SK-MEL-5 (cell line): Measurements from ENCODE around the gene ZNF385C. TPM values are rescaled to one million over a fixed set of nuclear protein-coding genes. Genes with fewer than 3 reads are reported as not detected.

Experiments
- DNase-seq: peaks from one replicate; pipeline ENCODE4 v3.0.0-alpha.2; 2016; ENCODE audit warnings: low read depth, low spot score
- in situ Hi-C: cut with HindIII; loops from 2 replicates; pipeline ENCODE4 v1.10.0; 2016; ENCODE audit warnings: low sequenced_read_pairs, high pct_unique_total_duplicates, low pct_unique_long_range_greater_than_20kb
- total RNA-seq: library from RNA; depleted of rRNA; stranded (reverse); fragments of >200 nt; shearing (Covaris generic); gene quantifications from 2 replicates; pipeline ENCODE4 v1.2.3, GENCODE V29; 2014; rRNA removed

ZNF385C gene
- total RNA-seq, 1 experiment from 2014 or later, result 0.45 TPM

DNA sequence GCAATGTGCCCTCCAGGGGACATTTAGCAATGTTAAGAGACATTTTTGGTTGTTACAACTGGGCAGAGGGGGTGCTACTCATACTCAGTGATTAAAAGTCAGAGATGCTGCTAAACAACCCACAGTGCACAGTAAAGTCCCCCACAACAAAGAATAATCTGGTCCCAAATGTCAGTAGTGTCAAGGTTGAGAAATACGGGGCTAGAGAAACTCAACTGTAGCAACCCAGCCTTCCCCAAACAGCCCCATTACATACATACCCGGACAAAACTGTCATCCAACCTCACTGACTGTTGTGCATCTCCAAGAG lies 101.5 kb downstream of the ZNF385C start:
- in situ Hi-C loops, result no loop called here

DNA sequence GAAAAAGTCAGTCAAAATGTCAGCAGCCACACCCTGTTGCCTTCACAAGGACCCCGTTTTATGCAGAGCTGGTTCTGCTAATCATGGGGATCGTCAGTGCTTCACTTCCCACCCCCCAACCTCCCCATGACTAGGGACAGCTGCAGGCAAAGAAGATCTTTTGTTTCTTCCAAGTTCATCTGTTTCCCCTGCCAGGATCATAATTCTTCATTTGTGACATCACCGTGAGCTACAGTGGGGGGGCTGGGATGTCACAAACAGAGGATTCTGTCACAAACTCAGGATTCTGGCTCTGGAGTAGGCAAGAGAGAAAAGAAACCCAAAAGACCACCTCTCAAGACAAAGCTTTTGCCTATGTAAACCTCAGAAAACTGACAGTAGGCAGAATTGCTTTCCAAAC lies 105.7 kb downstream of the ZNF385C start:
- DNase-seq, result peak; percentile 52
- in situ Hi-C loops, result no loop called here

More for the DNA sequence above, 101.5 kb downstream of the ZNF385C start:
- DNase-seq, result no peak

DNA sequence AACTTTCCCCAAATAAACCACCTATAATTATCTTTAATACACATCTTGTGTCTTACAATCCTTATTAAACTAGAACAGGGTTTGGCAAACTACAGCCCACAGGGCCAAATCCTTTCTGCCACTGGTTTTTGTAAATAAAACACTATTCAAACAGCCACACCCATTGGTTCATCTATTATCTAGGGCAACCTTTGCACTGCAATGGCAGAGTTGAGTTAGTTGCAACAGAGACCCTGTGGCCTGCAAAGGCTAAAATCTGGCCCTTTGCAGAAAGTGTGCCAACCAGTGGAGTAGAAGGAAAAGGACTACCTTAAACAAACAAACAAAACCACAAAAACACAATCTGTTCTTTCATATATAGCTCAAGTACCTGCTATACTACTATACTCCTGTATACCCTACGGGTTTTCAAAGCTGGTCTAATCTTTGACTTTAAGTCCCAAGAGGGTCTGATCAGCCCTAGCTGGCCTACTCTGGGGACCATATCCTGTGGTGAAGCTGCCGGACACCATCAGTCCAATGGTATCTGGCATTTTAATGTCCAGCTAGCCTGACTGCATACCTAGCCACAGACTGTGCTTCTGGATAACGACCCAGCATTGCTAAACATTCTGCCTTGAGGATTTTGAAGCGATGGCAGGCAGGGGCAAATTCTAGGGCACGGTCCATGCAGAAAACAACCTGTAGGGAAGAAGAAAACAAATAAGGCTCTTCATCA lies 108.4 kb downstream of the ZNF385C start:
- in situ Hi-C loops, result no loop called here
- DNase-seq, result no peak

DNA sequence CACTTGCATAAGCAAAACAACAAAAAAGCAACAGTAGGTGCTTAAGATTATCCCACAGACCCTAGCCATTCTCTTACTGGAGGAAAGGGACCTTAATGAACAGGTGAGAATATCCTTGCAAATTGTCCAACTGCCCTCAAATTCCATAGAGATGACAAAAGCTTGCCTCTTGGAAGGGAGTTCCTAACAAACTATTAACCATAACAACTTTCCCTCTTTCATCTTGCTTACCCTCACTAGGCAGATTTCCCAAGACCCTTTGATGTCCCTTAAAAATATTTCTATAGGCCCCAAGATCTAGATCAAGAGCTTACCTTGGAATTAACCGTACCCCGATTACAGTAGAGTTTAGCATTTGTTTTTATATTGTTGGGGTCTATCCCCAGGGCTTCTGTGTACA lies 109.9 kb downstream of the ZNF385C start:
- no peak for DNase-seq
- in situ Hi-C loops, result no loop called here

DNA sequence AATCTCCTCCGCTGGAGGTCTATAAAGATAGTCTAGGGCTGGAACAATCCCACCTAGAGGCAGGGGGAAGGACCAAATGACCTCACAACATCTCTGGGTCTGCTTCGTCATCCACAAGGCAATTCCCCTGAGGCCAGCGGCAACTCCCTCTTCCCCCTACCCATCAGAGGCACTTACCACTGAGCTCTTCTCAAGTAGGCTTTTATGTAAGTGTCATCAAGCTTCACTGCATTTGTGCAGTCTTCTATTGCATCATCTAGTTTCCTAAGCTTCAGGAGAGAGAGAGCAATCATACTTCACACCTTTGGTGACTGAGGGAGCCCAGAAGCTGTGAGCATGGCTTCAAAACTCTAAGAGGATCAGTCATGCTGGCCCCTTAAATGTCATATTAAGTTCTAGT lies 110.6 kb downstream of the ZNF385C start:
- no peak for DNase-seq
- in situ Hi-C loops, result no loop called here

DNA sequence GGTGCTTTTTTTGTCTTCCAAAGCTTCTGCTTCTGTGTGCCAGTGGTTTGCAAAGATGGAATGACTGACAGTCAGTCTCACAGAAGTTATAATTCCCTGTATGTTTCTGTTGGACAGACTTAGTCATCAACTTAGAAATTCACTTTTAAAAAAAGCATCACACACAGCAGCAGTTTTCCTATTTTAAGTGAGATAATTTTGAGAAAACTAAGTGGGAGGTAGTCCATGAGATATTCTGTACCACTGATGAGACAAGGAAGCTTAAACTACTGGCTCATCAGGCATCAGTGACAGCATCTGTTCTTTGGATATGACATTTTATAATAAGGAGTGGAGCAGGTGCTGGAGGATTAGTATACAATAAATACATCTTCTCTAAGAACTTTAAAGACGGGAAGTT lies 111.6 kb downstream of the ZNF385C start:
- in situ Hi-C loops, result no loop called here
- DNase-seq, result no peak

DNA sequence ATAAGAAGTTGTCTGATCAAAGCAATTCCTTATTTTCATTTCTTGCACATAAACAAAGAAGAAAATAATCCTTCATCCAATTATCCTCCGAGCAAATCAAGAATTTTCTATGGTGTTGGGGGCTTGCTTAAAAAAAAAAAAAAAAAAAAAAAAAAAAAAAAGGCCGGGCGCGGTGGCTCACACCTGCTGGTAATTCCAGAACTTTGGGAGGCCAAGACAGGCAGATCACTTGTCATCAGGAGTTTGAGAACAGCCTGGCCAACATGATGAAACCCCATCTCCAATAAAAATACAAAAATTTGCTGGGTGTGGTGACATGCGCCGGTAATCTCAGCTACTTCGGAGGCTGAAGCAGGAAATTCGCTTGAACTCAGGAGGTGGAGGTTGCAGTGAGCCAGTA lies 112.4 kb downstream of the ZNF385C start:
- DNase-seq, result no peak
- in situ Hi-C loops, result no loop called here

DNA sequence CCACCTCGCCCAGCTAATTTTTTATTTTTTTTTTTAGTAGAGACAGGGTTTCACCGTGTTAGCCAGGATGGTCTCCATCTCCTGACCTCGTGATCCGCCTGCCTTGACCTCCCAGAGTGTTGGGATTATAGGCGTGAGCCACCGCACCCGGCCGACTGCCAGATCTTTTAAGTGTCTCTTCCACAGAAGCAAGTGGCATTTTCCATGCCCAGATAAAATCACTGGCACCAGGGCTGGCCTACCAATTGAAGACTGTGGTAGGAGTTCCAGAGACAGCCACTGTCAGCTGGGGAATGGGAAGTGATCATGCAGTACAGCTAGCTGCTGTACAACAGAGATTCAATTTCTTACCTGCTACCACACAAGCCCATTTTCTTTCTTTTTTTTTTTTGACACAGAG lies 113.8 kb downstream of the ZNF385C start:
- in situ Hi-C loops, result no loop called here
- DNase-seq, result no peak

DNA sequence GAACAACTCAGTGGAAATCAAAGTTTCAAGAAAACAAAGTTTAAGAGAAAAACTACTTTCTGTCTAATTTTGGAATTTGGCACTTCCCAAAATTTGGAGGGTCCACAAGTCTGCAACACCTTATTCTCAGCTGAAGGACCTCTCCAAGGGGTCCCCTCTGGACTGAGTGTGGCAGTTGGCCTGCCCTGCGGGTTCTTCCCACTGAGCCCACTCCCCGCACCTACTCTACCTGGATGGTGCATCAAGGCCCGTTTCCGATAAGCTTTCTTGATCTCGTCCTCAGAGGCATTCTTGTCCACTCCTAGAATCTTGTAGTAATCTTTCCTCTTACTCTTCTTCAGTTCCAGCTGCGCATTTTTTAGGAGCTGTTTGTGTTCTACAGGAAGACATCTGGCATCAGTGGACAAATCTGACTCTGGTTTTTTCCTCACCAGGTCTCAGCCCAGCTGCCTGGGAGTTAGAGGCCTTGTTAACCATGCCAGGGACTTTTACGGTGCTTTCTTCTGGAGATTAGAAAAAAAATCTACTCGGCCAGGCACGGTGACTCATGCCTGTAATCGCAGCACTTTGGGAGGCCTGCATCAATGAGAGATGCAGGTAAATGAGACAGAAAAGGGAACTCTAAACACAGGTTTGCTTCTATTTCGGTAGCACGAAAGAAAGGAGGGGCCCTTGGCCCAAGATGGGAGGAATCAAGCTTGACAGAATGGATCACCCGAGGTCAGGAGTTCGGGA lies 116.1 kb downstream of the ZNF385C start:
- in situ Hi-C loops, result no loop called here
- no peak for DNase-seq

DNA sequence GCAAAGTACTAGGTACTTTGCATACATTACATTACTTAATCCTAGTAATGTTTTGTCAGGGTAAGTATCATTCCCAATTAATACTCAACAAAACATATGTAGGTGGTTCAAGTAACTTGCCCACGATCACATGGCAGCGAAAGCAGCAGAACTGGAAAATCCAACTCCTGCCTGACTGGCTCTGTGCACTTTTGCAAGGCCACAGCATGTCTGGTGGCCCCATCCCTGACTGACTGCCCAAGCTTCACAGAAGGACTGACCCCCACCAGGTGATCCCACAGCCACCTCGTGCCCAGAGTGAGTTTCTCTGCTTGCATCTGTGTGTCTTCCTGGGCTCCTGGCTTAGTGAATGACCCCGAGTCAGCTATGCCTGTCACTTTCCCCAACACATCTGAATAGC lies 120.3 kb downstream of the ZNF385C start:
- in situ Hi-C loops, result no loop called here

DNA sequence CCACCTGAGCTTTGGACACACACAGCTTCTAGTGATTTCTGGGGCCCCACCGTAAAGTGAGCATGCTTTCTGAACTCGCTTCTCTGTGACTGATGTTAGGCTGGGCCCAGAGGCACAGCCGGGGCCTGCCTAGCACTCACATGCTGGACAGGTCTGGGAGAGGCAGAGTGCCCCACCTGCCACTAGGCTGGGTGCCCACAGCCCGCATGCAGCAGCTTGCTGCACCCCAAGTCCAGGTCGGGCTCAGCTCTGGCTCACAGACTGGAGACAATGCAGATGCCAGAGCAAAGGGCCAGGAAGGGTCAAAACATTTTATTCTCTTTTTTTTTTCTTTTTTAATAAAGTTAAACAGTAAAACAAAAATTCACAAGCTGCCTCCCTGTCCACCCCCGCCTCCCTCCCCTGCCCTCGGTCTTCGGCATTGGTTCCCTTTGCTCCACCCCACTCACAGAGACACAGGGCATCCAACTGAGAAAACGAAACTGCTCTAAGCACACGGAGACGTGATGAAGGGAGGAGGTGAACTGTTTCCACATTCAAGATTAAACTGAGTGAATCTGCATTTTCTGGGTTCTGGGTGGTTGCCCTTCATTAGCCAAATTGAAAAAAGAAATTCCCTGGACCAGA lies 122.0 kb downstream of the ZNF385C start:
- in situ Hi-C loops, result no loop called here
- DNase-seq, result no peak

More for the DNA sequence above, 120.3 kb downstream of the ZNF385C start:
- no peak for DNase-seq

Other genes starting within 250 kb of the ZNF385C start
- gene KLHL11, start 233.1 kb downstream of the ZNF385C start, total RNA-seq, result 18.5 and 19.7 TPM in 2 replicates
- 112 and 113 TPM in 2 replicates for gene ACLY, start 179.5 kb downstream of the ZNF385C start, total RNA-seq
- 0.98 and 1.3 TPM in 2 replicates for gene ODAD4, start 167.9 kb downstream of the ZNF385C start, total RNA-seq
- 103 and 104 TPM in 2 replicates for gene CNP, start 131.7 kb downstream of the ZNF385C start, total RNA-seq
- 81.1 and 85.9 TPM in 2 replicates for gene DNAJC7, start 81.0 kb downstream of the ZNF385C start, total RNA-seq
- 25.8 and 32.6 TPM in 2 replicates for gene NKIRAS2, start 78.4 kb downstream of the ZNF385C start, total RNA-seq
- gene C17orf113, start 47.9 kb downstream of the ZNF385C start, total RNA-seq, result 0.40 and 0.85 TPM in 2 replicates
- gene DHX58, start 14.2 kb upstream of the ZNF385C start, total RNA-seq, result 5.8 and 7.0 TPM in 2 replicates
- gene KAT2A, start 22.9 kb upstream of the ZNF385C start, total RNA-seq, result 12.9 and 14.7 TPM in 2 replicates
- gene HSPB9, start 24.3 kb upstream of the ZNF385C start, total RNA-seq, result not detected in 2 replicates
- gene RAB5C, start 56.5 kb upstream of the ZNF385C start, total RNA-seq, result 166 and 195 TPM in 2 replicates
- gene KCNH4, start 82.7 kb upstream of the ZNF385C start, total RNA-seq, result 0.18 and 0.24 TPM in 2 replicates
- gene HCRT, start 87.0 kb upstream of the ZNF385C start, total RNA-seq, result not detected in 2 replicates
- 24.7 and 28.4 TPM in 2 replicates for gene GHDC, start 96.0 kb upstream of the ZNF385C start, total RNA-seq
- 33.4 and 37.2 TPM in 2 replicates for gene STAT5B, start 177.9 kb upstream of the ZNF385C start, total RNA-seq
- gene STAT5A, start 190.0 kb upstream of the ZNF385C start, total RNA-seq, result 2.9 and 3.5 TPM in 2 replicates